Calu3 (cell line): ENCODE results near the gene LCE1E. TPM values are rescaled to one million over a fixed set of nuclear protein-coding genes. Genes with fewer than 3 reads are reported as not detected.

Source experiments
- BruUV-seq: library from RNA; stranded (reverse); fragments of 400-500 nt; replicated peaks from 2 replicates; lab custom pipeline; 2021; lab: Mats Ljungman, UMichigan
- CTCF ChIA-PET: fragments of 300-600 bp; sonication (Branson Sonifier 250); formaldehyde crosslinking; loops from one replicate; lab custom pipeline; 2022; ENCODE audit warnings: antibody characterized with exemption; lab: Charles Lee
- DNase-seq: peaks from one replicate; pipeline ENCODE4 v3.0.0; 2022
- H3K27ac Mint-ChIP-seq: one replicate; pipeline ENCODE4 v1.8.0; 2022; ENCODE audit warnings: mixed read lengths; ENCODE audit not compliant: unreplicated experiment
- H3K27me3 Mint-ChIP-seq: one replicate; pipeline ENCODE4 v1.8.0; 2022; ENCODE audit warnings: mixed read lengths; ENCODE audit not compliant: unreplicated experiment
- H3K36me3 Mint-ChIP-seq: one replicate; pipeline ENCODE4 v1.8.0; 2022; ENCODE audit warnings: mild to moderate bottlenecking, moderate library complexity, mixed read lengths; ENCODE audit not compliant: insufficient read depth, unreplicated experiment
- H3K4me1 Mint-ChIP-seq: one replicate; pipeline ENCODE4 v1.8.0; 2022; ENCODE audit warnings: mild to moderate bottlenecking, low read depth, mixed read lengths; ENCODE audit not compliant: unreplicated experiment
- H3K4me3 Mint-ChIP-seq: one replicate; pipeline ENCODE4 v1.8.0; 2022; ENCODE audit warnings: mild to moderate bottlenecking, low read depth, moderate library complexity, mixed read lengths; ENCODE audit not compliant: unreplicated experiment
- H3K9me3 Mint-ChIP-seq: one replicate; pipeline ENCODE4 v1.8.0; 2022; ENCODE audit warnings: low read depth, mixed read lengths; ENCODE audit not compliant: unreplicated experiment
- intact Hi-C: fragments of 100-400 bp; cut with micrococcal nuclease; formaldehyde crosslinking; loops from one replicate; pipeline ENCODE4 v1.10.0; 2022; ENCODE audit not compliant: unreplicated experiment
- total RNA-seq: library from RNA; stranded (reverse); gene quantifications from 2 replicates; pipeline ENCODE4 v1.2.3, GENCODE V29; 2022
- TF ChIP-seq, protein P1 (sequence below): fragments of 200-600 bp; IDR thresholded peaks from one replicate; pipeline ENCODE4 v1.8.0; 2022; ENCODE audit warnings: antibody characterized with exemption; ENCODE audit not compliant: unreplicated experiment

LCE1E gene
- total RNA-seq, 1 experiment from 2014 or later = not detected

DNA sequence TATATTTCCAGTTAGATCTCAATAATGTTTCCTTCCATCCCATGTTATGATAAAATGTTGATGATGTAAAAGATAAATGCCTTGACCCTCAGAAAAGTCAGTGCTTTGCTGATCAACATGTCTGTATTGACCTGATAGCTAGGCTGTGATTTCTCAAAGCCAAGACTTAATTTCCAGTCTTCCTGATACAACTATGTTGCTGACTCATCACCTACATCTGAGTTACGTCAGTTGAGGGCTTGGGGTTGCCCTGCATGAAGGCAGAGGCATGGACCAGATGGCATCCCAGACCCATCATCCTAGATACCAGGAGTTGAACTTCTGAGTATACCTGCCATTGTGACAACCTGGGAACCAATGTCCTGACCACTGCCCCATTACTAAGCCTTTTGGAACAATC lies 15.3 kb downstream of the LCE1E start:
- CTCF ChIA-PET = interaction anchor here (1.5 kb wide), 1 partner anchor 45 kb away, joined by 3 read pairs; no protein-coding TSS in a partner anchor
- H3K27me3 Mint-ChIP-seq = peaks cover 77% of the 10 kb centered on the region
- no peak for DNase-seq
- H3K4me1 Mint-ChIP-seq = no peaks in the 10 kb centered on the region
- BruUV-seq = no TSS peak
- no peaks in the 10 kb centered on the region for H3K36me3 Mint-ChIP-seq
- H3K4me3 Mint-ChIP-seq = no peak overlapping the region
- intact Hi-C loops = no loop called here
- TF ChIP-seq, protein P1, sequence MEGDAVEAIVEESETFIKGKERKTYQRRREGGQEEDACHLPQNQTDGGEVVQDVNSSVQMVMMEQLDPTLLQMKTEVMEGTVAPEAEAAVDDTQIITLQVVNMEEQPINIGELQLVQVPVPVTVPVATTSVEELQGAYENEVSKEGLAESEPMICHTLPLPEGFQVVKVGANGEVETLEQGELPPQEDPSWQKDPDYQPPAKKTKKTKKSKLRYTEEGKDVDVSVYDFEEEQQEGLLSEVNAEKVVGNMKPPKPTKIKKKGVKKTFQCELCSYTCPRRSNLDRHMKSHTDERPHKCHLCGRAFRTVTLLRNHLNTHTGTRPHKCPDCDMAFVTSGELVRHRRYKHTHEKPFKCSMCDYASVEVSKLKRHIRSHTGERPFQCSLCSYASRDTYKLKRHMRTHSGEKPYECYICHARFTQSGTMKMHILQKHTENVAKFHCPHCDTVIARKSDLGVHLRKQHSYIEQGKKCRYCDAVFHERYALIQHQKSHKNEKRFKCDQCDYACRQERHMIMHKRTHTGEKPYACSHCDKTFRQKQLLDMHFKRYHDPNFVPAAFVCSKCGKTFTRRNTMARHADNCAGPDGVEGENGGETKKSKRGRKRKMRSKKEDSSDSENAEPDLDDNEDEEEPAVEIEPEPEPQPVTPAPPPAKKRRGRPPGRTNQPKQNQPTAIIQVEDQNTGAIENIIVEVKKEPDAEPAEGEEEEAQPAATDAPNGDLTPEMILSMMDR = no peak
- no peaks in the 10 kb centered on the region for H3K9me3 Mint-ChIP-seq
- no peak overlapping the region for H3K27ac Mint-ChIP-seq

DNA sequence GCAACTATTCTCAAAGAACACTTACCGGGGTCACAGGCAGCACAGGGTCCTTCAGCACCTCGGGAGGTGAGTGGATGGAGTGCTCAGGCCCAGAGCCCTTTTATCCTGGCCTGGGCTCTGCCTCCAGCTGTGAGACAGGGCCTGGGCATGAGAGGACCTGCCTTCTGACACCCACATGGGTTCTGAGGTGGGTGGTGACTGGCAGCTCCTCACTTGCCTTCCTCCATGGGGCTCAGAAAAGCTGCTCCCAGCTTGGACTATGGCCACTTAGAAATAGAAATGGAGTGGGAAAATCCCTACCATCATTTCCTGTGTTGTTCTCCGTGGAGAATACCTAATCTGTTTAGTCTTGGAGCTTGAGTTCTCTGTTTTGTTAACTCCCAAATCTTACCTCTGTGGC lies 20.5 kb downstream of the LCE1E start, which contains the start of gene LCE1C:
Gene LCE1C, minus strand, starts transcription at position 76 of the 400 bp plus-strand sequence. CDS start 1,173 bp downstream, outside the sequence.
- TF ChIP-seq, protein P1 = no peak
- Mint-ChIP-seq H3K4me1 (no peaks in the 10 kb centered on the region), H3K27me3 (peaks cover 71% of the 10 kb centered on the region), H3K27ac (no peak within 1 kb of the TSS), H3K36me3 (no peaks in the 10 kb centered on the region), H3K9me3 (no peaks in the 10 kb centered on the region), H3K4me3 (no peak within 1 kb of the TSS)
- CTCF ChIA-PET = no interaction called here
- intact Hi-C loops = no loop called here
- no TSS peak for BruUV-seq
- no peak for DNase-seq

DNA sequence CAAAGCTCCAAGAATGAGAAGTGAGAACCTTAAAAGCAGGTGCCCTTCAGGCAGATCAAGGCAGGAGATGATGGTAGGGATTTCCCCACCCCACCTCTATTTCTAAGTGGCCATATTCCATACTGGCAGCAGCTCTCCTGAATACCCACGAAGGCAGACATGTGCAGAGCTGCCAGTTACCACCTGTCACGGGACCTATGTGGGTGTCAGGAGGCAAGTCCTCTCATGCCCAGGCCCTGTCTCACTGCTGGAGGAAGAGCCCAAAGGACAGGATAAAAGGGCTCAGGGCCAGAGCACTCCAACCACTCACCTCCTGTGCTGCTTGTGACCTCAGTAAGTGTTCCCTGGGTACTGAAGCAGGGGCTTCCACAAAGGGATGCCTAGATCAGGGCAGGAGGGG lies 25.0 kb downstream of the LCE1E start:
- Mint-ChIP-seq H3K4me1 (no peaks in the 10 kb centered on the region), H3K9me3 (no peaks in the 10 kb centered on the region), H3K4me3 (no peak overlapping the region), H3K27ac (no peak overlapping the region), H3K36me3 (no peaks in the 10 kb centered on the region), H3K27me3 (peaks cover 65% of the 10 kb centered on the region)
- CTCF ChIA-PET = no interaction called here
- DNase-seq = no peak
- no TSS peak for BruUV-seq
- intact Hi-C loops = no loop called here
- TF ChIP-seq, protein P1 = no peak

DNA sequence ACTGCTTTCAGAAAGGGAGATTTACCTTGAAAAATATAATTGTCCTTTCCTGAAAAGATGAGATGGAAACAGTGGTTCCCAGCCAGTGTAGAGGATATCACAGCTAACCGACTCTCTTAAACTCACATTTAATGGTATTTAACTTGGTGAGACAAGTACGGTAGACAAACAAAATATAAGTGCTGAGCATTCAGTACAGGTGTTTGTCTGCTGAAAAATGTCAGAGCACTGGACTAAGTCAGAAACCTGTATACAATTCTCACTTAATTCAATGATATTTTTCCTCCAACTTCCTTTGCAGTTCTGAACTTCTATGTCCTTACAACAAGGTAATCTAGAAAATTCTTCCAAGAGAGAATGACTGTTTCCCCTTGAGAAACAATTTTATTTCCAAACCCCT lies 25.6 kb downstream of the LCE1E start, which contains the start of gene LCE1B:
Gene LCE1B, plus strand, starts transcription at position 301 of the 400 bp plus-strand sequence. CDS start 476 bp downstream, outside the sequence.
- Mint-ChIP-seq H3K36me3 (no peaks in the 10 kb centered on the region), H3K27ac (no peak within 1 kb of the TSS), H3K27me3 (peaks cover 67% of the 10 kb centered on the region), H3K9me3 (no peaks in the 10 kb centered on the region), H3K4me1 (no peaks in the 10 kb centered on the region), H3K4me3 (no peak within 1 kb of the TSS)
- TF ChIP-seq, protein P1 = no peak
- intact Hi-C loops = no loop called here
- CTCF ChIA-PET = no interaction called here
- DNase-seq = no peak
- BruUV-seq = no TSS peak
